SU-DHL-6 (cell line): Measurements from ENCODE around the gene RALGPS1.

Source experiments
- H2AFZ ChIP-seq: fragments of 200-600 bp; sonication (generic); 2 replicates; pipeline ENCODE4 v1.6.1; 2014; ENCODE audit warnings: low read depth, mild to moderate bottlenecking, moderate library complexity, mixed read lengths, antibody characterized with exemption, low read length; ENCODE audit not compliant: severe bottlenecking
- H3F3A ChIP-seq: fragments of 200-600 bp; shearing (Covaris generic); 2 replicates; pipeline ENCODE4 v1.6.0; 2016; ENCODE audit warnings: antibody characterized with exemption, mild to moderate bottlenecking; ENCODE audit not compliant: insufficient read depth
- H3K27ac ChIP-seq: fragments of 200-600 bp; sonication (generic); 2 replicates; pipeline ENCODE4 v1.5.1; 2016; ENCODE audit warnings: low read depth, mild to moderate bottlenecking, low read length, moderate library complexity, mixed read lengths
- H3K27me3 ChIP-seq: fragments of 200-600 bp; sonication (generic), shearing (Covaris generic); 2 replicates; pipeline ENCODE4 v1.6.0; 2014; ENCODE audit warnings: mild to moderate bottlenecking, low read length
- H3K36me3 ChIP-seq: fragments of 200-600 bp; sonication (generic); 2 replicates; pipeline ENCODE4 v1.6.1; 2014; ENCODE audit warnings: mild to moderate bottlenecking, low read length, mixed read lengths
- H3K4me2 ChIP-seq: fragments of 300-600, 200-600 bp; shearing (Covaris generic), sonication (generic); 2 replicates; pipeline ENCODE4 v1.6.0; 2014; ENCODE audit warnings: low read length, low read depth, mild to moderate bottlenecking; ENCODE audit not compliant: poor library complexity, severe bottlenecking
- H3K4me3 ChIP-seq: fragments of 200-600 bp; sonication (generic); 2 replicates; pipeline ENCODE4 v1.5.1; 2014; ENCODE audit warnings: antibody characterized with exemption, low read length, mild to moderate bottlenecking, mixed read lengths; ENCODE audit not compliant: insufficient read depth, poor library complexity, severe bottlenecking
- H3K79me2 ChIP-seq: fragments of 200-600 bp; sonication (generic); 2 replicates; pipeline ENCODE4 v1.6.1; 2014; ENCODE audit warnings: mild to moderate bottlenecking, low read length, moderate library complexity; ENCODE audit not compliant: insufficient read depth
- H3K9ac ChIP-seq: fragments of 200-600 bp; sonication (generic); 2 replicates; pipeline ENCODE4 v1.7.0; 2014; ENCODE audit warnings: mild to moderate bottlenecking, low read length
- H3K9me2 ChIP-seq: fragments of 200-600 bp; sonication (generic); replicated peaks from 2 replicates; pipeline ENCODE4 v1.6.1; 2014; ENCODE audit warnings: low read length; ENCODE audit not compliant: insufficient read depth
- H3K9me3 ChIP-seq: fragments of 200-600 bp; sonication (generic); 2 replicates; pipeline ENCODE4 v1.6.1; 2014; ENCODE audit warnings: low read length, mixed read lengths; ENCODE audit not compliant: insufficient read depth
- H4K20me1 ChIP-seq: fragments of 200-600 bp; sonication (generic); 2 replicates; pipeline ENCODE4 v1.6.1; 2014; ENCODE audit warnings: low read depth, mild to moderate bottlenecking, antibody characterized with exemption, low read length, moderate library complexity, mixed read lengths
- CTCF ChIP-seq: fragments of 200-600 bp; sonication (generic); IDR thresholded peaks from one replicate; pipeline ENCODE4 v1.5.1; 2017; ENCODE audit warnings: antibody characterized with exemption, mild to moderate bottlenecking, low read length, moderate library complexity; ENCODE audit not compliant: insufficient read depth, poor library complexity, severe bottlenecking
- EZH2phosphoT487 ChIP-seq: fragments of 200-600 bp; sonication (generic), shearing (Covaris generic); conservative IDR thresholded peaks from 2 replicates; pipeline ENCODE4 v1.6.1; 2018; ENCODE audit warnings: mild to moderate bottlenecking, antibody characterized with exemption, low read length, moderate library complexity, mixed read lengths

RALGPS1 gene

GRCh38 chr9:126939821-126940221, 25.2 kb downstream of the RALGPS1 start:
- TF ChIP-seq EZH2phosphoT487, result no peak
- no peak for TF ChIP-seq CTCF
- H3K9ac ChIP-seq, result no peak overlapping the region
- H3K9me2 ChIP-seq, result no peaks in the 10 kb centered on the region
- no peaks in the 10 kb centered on the region for H3F3A ChIP-seq
- no peaks in the 10 kb centered on the region for H3K79me2 ChIP-seq
- no peaks in the 10 kb centered on the region for H3K27me3 ChIP-seq
- no peak overlapping the region for H2AFZ ChIP-seq
- H3K27ac ChIP-seq, result no peak overlapping the region
- no peak overlapping the region for H3K4me2 ChIP-seq
- no peaks in the 10 kb centered on the region for H4K20me1 ChIP-seq
- no peak overlapping the region for H3K4me3 ChIP-seq
- no peaks in the 10 kb centered on the region for H3K36me3 ChIP-seq
- H3K9me3 ChIP-seq, result no peaks in the 10 kb centered on the region

- Histone ChIP-seq H3F3A (no peaks in the 10 kb centered on the region), H3K9me2 (no peaks in the 10 kb centered on the region)
- TF ChIP-seq CTCF (no peak), EZH2phosphoT487 (no peak)
Observed at GRCh38 chr9:126942399-126942798, 27.8 kb downstream of the RALGPS1 start.

GRCh38 chr9:126945682-126946081, 31.1 kb downstream of the RALGPS1 start:
- H3K4me2 ChIP-seq, result no peak overlapping the region
- H3K79me2 ChIP-seq, result no peaks in the 10 kb centered on the region
- no peaks in the 10 kb centered on the region for H3F3A ChIP-seq
- no peaks in the 10 kb centered on the region for H3K9me3 ChIP-seq
- no peak for TF ChIP-seq CTCF
- no peak for TF ChIP-seq EZH2phosphoT487
- H3K27ac ChIP-seq, result no peak overlapping the region
- H3K9ac ChIP-seq, result no peak overlapping the region
- H3K27me3 ChIP-seq, result no peaks in the 10 kb centered on the region
- H3K4me3 ChIP-seq, result no peak overlapping the region
- no peaks in the 10 kb centered on the region for H4K20me1 ChIP-seq
- H2AFZ ChIP-seq, result no peak overlapping the region
- no peaks in the 10 kb centered on the region for H3K36me3 ChIP-seq
- no peaks in the 10 kb centered on the region for H3K9me2 ChIP-seq

More at GRCh38 chr9:126942399-126942798, 27.8 kb downstream of the RALGPS1 start:
- Histone ChIP-seq H2AFZ (no peak overlapping the region), H3K36me3 (no peaks in the 10 kb centered on the region), H3K27me3 (no peaks in the 10 kb centered on the region), H3K79me2 (no peaks in the 10 kb centered on the region), H3K9ac (no peak overlapping the region), H4K20me1 (no peaks in the 10 kb centered on the region), H3K27ac (no peak overlapping the region), H3K4me2 (no peak overlapping the region), H3K9me3 (no peaks in the 10 kb centered on the region), H3K4me3 (no peak overlapping the region)

GRCh38 chr9:126947529-126947928, 32.9 kb downstream of the RALGPS1 start:
- Histone ChIP-seq H3K79me2 (no peaks in the 10 kb centered on the region), H3K36me3 (no peaks in the 10 kb centered on the region), H3K27me3 (no peaks in the 10 kb centered on the region), H3K9me2 (no peaks in the 10 kb centered on the region), H2AFZ (no peak overlapping the region), H4K20me1 (no peaks in the 10 kb centered on the region), H3K4me3 (no peak overlapping the region), H3F3A (no peaks in the 10 kb centered on the region), H3K4me2 (no peak overlapping the region), H3K27ac (no peak overlapping the region), H3K9me3 (no peaks in the 10 kb centered on the region), H3K9ac (no peak overlapping the region)
- TF ChIP-seq CTCF, result no peak
- no peak for TF ChIP-seq EZH2phosphoT487
